GM21786 (cell line): ENCODE measurements around the gene IPO8.
"Not testable (repeated sequence)": the region's sequence is repeated elsewhere in the genome, so short reads cannot be mapped to it uniquely, and the experiment has no call there.

Source experiments
- ATAC-seq: cut with Tn5 transposase; IDR thresholded peaks from one replicate; pipeline ENCODE4 v1.9.1; 2021; ENCODE audit not compliant: unreplicated experiment

Gene IPO8

DNA sequence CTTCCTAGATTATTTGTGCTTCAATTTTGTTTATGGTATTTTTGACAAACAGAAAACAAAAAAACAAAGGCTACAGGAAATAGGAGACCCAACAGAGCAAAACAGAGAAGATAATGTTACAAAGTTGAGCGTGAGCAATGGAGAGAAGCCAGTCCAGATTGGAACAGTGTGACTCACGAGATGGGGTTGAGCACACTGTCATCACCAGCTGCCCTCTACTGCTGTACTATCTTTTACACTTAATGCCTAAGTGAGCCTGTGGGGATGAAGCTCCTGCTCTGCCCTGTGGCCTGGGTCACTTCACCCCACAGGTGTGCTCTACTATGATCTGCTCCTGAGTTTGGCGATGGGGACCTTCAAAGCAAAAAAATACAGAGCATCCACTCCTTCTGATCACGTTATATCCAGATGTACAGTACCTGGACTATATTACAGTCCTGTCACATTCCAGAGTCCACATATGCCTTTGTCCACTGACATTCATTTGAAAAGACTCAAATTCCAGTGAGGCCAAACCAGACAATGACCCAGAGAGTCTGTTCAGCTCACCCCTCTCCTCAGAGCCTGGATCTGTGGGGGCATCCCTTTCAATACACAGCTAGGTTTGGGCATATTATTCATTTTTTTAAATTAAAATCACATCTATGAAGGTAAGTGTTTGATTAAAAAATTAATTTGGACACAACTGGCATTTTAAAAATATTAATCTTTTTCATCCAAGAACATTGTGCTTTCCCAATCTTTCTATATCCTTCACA is 4.4 kb downstream of the IPO8 start:
- no peak for ATAC-seq

DNA sequence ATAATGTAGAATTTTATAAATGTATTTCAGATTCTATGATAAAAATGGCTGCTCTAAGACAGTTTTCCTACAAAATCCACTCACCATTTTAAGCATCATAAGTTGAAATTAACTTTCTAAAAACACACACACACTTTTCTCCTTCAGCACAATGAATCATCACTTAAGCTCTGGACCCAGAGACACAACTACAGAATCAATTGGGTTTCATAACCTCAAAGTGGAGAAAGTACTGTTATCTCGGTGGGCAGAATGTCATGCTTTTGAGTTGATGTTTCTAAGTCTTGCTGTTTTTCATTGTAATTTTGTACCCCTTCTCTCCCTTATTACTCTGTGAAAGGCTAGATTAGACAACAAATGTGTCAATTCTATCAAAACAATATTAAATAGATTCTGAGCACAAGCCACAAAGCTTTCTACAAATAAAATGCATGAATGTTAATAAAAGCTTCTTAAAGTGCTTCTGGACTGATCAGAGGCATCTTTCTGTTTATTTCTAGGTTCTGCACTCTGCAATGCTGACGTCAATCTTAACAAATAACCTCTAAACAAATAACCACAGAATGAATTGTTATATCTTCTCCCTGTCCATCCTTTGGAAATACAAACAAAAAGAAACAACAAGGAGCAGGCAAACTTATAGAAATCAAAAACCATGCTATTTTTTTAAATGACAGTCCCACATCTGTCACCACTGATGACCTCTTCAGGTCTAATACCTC is 8.2 kb downstream of the IPO8 start:
- no peak for ATAC-seq

DNA sequence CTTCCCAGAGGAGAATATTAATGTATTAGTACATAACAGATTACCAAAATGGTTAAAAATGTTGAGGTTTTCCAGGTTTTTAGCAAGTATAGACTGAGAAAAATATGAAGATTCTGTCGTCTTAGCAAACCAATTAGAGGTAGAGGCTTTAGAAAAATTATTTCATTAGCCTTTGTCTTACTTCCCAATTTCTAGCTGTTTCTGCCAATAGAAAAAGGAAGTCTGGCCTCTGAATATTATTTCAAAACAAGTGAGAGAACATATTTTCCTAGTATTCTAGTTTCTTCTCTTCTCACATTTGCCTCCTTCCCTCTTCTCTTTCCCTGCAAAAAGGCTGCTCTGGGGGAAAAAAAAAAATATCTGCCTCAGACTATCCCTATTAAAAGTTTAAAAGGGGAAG is 16.4 kb downstream of the IPO8 start:
- ATAC-seq, result no peak

DNA sequence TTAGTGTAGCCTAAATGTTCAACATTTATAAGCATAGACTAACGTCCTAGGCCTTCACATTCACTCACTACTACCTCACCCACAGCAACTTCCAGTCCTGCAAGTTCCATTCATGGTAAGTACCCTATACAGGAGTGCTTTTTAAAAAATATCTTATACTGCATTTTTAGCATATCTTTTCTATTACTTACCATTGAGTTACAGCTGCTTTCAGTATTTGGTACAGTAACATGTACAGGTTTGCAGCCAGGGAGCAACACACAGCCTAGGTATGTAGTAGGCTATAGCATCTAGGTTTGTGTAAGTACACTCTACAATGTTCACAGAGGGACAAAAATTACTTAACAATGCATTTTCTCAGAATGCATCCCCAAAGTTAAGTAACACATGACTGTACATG is 17.4 kb downstream of the IPO8 start:
- no peak for ATAC-seq

DNA sequence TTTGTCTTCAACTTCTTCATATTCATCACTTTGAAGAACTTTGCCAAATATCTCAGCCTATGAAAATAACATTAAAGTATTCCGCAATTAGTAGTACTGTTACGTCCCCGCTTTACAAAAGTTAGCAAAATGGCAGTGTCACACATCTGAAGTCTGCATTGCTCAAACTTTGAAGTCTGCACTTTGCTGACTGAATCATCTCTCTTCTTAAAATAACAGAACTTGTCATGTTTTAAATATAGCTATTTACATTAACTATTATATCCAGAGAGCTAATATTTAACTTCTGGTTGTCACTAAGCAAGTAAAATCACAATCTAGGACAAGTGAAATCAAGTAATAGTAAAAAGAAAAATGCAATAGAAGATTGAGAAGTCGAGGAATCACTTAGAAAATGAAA is 34.5 kb downstream of the IPO8 start:
- ATAC-seq, result no peak

DNA sequence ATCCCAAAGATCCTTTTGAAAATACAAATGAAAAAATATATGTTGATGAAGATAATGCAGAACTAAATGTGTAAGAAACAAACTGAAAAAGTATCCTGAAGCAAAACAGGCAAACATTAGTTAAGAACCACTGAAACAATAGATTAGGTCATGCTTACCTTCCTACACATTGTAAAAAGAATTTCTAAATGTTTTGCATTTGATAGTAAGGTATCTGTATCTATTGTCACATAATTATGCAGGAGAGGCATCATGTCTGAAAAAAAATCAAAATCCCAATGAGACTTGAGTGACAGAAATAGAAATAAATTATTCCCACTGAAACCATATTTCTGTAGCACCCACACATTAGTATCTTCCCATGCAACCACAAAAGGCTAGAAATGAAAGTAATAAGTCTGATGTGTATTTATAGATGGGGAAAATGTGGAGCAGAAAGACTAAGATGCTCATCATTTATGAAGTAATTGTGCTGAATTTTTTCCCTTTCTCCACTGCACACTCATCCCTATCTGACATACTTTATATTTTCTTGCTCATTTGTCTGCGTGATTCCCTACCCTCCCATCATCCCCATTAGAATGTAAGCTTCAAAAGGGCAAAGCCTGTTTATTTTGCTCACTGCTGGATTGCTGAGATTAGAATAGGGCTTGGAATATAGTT is 43.5 kb downstream of the IPO8 start:
- no peak for ATAC-seq

DNA sequence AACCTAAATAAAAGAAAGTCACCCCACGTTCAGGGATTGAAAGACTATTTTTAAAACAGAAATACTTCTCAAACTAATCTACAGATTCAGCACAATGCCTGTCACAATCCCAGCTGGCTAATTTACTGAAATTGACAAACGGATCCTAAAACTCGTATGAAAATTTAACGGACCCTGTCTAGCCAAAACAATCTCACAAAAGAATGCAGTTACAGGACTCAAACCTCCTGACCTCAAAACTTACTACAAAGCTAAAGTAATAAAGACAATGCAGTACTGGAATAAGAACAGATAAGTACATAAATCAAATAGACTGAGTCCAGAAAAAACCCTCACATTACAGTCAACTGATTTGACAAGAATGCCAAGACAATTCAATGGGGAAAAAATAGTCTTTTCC is 48.8 kb downstream of the IPO8 start:
- ATAC-seq, result no peak

DNA sequence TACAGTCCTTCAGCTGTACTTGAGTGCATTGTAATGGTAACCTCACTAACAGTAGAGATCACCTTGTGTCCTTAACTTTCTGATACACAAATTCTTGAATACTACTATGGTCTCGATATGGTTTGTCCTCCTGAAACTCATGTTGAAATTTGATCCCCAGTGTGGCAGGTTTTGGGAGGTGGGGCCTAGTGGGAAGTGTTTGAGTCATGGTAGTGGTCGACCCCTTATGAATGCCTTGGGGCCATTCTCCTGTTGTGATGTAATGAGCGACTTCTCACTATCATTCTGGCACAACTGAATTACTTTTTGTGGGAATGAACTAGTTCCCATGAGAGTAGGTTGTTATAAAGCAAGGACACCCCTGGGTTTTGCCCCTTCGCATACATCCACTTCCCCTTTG is 52.3 kb downstream of the IPO8 start:
- no peak for ATAC-seq

DNA sequence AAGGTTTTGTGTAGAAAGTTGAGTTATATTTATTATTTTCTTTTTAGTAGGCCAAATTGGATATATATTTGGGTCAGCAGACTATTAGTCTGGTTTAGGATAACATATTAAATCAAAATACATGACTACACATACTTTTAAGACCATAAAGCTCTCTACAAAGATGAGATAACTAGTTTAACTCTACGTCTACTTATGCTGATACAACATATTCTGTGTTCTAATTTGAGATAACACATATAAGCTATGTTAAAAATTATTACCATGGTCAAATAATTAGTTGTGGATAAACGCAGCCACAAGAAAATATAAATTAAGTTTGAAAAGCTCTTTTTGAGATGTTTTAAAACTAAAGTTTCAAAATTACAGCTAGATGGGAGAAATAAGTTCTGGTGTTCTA is 55.3 kb downstream of the IPO8 start:
- ATAC-seq, result no peak

DNA sequence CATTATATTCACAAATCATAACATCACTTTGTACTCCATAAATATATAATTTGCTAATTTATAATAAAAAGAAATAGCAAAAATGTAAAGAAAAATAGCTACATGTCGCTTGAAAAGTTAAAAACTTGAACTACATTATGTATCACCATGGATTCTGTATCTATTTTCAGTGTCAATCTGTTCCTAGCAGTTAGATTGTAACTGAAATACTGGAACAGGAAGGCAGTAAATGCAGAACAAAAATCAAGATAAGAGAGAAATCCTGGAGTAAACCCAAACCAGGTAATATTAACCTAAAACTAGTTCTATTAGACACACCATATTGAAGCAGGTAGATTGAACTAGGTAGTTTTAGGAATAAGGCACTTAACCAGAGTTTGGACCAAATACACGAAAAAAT is 60.3 kb downstream of the IPO8 start:
- ATAC-seq, result no peak

DNA sequence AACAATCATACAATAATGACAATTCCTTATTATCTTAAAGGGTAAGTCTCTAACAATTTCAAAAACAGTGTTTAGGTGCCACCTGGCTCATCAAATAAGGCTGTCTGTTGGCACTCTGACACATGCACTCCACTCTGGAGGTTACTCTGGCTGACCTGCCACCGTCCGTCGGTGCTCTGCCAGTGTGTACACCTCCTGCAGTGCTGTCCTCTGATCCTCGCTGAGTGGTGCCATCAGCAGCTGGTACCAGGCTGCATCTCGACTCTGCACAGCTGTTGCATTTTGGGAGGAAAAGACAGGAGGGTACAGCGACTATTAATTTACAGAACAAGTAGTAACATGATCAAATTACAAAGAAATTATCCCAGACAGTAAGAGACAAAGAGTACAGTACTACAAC is 63.9 kb downstream of the IPO8 start:
- ATAC-seq, result no peak

DNA sequence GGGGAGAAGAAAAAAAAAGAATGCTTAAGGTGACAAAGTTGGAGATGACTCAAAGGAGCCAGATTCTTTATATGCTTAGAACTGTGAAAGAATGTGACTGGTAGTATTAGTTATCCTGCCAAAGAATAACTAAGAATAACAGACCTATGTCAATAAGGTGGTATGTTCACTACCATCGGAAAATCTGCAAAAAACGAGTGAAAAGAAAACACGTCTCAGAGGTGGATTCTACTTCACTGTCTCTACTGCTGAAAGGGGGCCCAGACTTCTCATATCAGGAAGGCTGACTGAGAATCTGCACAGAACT is 64.7 kb downstream of the IPO8 start:
- no peak for ATAC-seq

DNA sequence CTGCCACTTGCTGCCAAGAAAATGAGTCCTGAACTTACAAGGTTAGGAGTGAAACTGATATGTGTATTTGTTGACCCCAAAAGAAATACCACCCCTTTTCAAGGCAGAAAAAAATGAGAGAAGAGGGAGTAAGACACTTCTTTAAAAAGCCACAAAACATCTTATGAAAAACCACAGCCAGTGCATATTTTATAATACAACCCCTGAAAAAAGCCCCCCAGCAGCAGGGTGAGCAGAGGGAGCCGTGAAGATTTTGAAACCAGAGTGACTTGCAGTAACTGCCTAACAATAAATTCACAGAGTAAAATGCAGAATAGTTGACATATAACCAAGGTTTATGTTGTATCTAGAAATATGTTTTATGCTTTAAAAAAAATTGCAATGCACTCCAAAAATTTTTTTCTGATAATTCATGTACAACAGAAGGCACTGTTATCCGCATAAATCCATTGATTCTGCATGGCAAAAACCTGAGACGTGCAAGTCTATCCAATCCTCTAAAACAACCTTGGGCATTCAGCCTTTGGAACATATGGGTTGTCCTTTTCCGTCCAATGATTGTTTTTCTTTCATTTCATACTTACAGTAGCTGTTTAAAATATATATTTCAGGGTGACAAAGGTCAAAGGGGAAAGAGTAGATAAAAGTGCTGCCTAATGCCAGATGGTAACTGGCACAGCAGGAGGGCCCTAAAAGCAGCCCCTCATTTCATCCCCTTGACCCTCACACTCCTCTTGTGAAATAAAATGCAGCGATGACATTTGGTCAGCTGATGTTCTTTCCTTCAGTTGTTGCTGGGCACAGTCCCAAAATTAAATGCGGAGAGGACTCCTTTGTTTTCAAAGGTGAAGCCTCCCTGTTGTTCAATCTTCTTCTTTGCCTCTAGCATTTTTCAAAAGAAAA is 65.3 kb downstream of the IPO8 start:
- ATAC-seq, result no peak

DNA sequence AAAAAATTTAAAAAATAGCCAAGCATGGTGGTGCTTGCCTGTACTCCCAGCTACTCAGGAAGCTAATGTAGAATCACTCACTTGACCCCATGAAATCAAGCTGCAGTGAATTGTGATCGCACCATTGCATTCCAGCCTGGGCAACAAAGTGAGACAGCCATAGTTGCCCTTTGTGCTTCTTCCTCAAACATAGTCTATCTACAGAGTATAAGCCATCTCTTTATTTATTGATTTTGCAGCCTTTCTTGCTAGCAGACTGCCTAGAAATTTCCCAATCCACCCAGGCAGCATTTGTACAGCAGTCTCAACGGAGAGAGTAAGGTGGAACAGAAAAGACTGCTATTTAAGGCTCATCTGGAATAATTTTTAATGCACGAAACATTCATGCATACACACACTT is 68.8 kb downstream of the IPO8 start:
- ATAC-seq, result no peak

DNA sequence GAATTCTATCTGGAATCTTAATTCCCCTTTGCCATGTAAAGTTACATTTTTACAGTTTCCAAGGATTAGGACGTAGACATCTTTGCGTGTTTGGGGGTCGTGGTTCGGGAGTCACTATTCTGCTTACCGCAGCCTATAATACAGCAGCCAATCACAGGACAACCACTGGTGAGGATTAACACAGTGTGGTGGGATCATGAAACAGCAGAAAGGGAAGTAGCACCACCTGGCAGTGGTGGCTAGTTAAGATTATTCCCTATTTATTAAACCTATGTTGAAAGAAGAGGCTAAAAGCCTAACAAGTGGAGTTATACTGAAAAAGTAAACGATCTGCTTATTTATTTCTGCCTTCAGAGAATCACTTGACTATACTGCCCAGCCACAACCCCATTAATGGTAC is 71.7 kb downstream of the IPO8 start:
- ATAC-seq, result no peak

DNA sequence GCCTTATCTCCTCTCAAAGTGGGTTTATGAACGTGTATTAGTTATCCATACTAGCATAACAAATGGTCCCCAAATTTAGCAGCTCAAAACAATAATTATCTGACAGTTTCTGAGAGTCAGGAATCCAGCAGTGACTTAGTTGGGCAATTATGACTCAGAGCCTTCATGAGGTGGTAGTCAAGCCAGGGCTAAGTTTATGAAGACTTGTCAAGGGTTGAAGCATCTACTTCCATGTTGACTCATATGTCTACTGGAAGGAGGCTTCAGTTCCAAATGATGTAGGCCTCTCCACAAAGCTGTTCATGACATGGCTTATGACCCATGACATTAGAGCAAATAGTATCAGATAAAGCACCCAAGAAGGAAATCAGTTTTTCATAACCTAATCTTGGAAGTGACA is 73.2 kb downstream of the IPO8 start:
- peak; percentile 77 for ATAC-seq

DNA sequence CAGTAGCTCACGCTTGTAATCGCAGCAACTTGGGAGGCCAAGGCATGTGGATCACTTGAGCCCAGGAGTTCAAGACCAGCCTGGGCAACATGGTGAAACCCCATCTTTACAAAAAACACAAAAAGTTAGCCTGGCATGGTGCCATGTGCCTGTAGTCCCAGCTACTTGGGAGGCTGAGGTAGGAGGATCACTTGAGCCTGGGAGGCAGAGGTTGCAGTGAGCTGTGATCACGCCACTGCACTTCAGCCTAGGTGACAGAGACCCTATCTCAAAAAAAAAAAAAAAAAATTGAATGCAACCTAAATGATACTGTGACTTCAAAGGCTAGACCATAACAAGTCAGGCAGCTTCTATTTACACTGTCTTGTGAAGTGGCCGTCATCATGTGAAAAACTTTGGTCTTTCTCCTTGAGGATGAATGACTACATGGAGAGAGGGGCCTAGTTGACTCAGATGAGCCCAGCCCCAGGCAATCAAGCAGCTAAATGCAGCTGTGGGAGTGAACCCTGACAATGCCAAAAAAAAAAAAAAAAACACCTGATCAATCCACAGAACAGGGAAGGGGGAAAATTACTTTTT is 73.9 kb downstream of the IPO8 start:
- ATAC-seq, result not testable (repeated sequence)

DNA sequence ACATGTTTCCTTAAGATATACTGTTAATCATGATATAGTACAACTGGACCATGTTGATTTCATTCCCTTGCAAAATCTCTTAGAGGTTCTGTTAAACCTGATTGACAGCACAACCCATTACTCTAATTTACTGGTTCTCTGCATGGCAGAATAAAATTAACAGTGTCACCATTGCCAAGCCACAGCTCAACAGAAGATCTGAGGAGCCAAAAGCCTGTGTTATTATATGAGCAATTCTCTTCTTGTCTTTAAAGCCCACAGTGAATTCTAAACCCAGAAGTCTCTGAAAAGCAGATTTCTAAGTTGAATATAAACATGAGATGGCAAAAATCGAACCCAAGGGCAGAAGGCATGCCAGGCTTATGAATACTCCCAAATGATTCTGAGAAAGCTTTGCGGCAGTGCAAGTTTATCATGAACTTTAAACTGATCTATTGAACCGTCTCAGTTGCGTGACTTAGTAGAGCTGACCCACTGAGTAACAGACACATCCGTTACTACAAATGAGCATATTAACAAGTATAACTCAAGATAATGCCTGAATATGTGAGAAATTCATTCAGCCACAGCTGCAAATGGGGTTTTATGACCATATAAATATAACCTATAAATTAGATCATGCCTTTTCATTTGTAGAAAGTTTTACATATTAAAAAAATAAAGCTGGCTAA is 78.2 kb downstream of the IPO8 start:
- no peak for ATAC-seq

DNA sequence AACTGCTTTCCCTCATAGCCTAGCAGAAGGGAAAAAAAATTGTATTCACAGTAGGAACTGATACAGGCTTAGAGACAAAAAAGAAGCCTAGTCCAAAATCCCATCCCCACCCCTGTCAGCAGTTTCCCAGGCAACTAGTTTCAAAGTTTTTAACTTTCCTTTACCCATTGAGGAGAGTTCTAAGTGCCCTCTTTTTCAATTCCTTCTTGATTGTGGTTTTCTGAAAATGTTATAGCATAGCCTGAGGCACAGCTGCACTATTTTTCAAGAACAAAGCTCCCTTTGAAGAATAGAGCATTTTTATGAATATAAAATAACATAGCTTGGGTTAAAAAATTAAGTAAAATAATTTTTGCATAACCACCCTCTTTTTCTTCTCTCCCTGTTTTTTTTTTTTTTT is 81.6 kb downstream of the IPO8 start:
- no peak for ATAC-seq

DNA sequence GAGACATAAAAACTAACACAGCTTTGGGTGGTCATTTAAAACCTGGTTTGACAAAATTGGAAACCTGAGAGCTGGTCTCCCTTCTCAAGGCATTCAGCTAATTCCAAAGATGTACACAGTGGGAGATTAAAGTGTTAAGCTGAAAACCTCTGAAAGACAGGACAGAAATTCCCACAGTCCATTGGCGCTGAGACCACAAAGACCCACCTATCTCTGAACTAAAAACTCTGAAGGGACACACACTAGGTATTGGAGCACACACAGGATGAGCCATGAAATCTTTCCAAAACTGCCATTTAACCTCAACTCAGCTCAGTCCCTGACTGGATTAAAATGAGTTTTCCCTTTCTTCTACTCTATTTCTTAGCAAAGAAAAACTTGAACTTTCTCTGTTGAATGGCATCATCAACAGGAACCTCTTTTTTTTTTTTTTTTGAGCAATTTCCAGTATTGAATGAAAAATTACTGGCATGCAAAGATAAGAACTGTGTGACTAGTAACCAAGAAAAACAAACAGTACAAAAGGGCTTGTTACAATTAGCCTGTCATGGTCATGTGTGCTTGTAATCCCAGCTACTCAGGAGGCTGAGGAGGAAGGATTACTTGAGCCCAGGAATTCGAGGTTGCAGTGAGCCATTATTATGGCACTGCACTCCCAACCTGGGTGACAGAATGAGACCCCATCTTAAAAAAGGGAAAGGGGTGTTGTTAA is 82.4 kb downstream of the IPO8 start:
- no peak for ATAC-seq
